ENCODE data around the gene BCL7A.

DNA sequence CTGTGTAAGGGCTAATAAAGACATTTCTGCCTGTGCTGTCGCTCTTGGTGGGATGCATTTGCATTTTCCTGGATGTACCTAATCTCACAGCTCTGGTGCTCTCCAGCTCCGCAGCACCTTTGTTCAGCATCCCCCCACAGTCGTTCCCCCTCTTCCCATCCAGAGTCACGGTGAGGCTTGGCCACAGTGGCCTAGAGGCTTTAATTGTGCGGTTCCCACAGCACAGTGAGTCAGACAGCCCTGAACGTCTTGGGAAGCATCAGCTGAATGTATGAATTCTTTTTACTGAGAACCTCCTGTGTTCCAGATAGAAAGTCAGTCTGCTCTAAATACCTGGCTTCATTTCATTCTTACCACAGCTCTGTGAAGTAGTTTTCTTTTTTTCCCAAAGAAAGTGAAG is 85.6 kb downstream of the BCL7A start:
- TF ChIP-seq, protein P1, sequence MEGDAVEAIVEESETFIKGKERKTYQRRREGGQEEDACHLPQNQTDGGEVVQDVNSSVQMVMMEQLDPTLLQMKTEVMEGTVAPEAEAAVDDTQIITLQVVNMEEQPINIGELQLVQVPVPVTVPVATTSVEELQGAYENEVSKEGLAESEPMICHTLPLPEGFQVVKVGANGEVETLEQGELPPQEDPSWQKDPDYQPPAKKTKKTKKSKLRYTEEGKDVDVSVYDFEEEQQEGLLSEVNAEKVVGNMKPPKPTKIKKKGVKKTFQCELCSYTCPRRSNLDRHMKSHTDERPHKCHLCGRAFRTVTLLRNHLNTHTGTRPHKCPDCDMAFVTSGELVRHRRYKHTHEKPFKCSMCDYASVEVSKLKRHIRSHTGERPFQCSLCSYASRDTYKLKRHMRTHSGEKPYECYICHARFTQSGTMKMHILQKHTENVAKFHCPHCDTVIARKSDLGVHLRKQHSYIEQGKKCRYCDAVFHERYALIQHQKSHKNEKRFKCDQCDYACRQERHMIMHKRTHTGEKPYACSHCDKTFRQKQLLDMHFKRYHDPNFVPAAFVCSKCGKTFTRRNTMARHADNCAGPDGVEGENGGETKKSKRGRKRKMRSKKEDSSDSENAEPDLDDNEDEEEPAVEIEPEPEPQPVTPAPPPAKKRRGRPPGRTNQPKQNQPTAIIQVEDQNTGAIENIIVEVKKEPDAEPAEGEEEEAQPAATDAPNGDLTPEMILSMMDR (IDR thresholded peaks at IDR 0.05): no peak
- no peak for TF ChIP-seq ZFX (IDR thresholded peaks at IDR 0.05; ENCODE audit: borderline replicate concordance)
